H1 (cell line): ENCODE data around the gene NPPA. TPM values are rescaled to one million over a fixed set of nuclear protein-coding genes. Genes with fewer than 3 reads are reported as not detected.

ENCODE experiments used
- CHD1 ChIP-seq: IDR thresholded peaks from 2 replicates; pipeline ENCODE4 v1.6.1; 2012; ENCODE audit warnings: low read depth, low read length, improper control_type of control experiment
- FOSL1 ChIP-seq: IDR thresholded peaks from 2 replicates; pipeline ENCODE4 v1.6.1; 2011; ENCODE audit warnings: mild to moderate bottlenecking, low read depth, low read length, moderate library complexity; ENCODE audit not compliant: insufficient read depth
- NRF1 ChIP-seq: IDR thresholded peaks from 2 replicates; pipeline ENCODE4 v1.6.1; 2011; ENCODE audit warnings: mild to moderate bottlenecking, low read depth, low read length, improper control_type of control experiment
- SRF ChIP-seq: IDR thresholded peaks from 2 replicates; pipeline ENCODE4 v1.6.1; 2011; ENCODE audit warnings: mild to moderate bottlenecking, low read depth, low read length, moderate library complexity
- polyA plus RNA-seq, 7 experiments: library from polyadenylated mRNA; depleted of rRNA in 3 of 7; stranded (reverse) in 5 of 7; unstranded in 2 of 7; fragments of >200 nt in 5 of 7; fragments of 200-250 nt in 2 of 7; gene quantifications; 1 replicate in 5 of 7; 2 replicates in 1 of 7; 4 replicates in 1 of 7; pipeline versions ENCODE4 v1.2.1 to v1.2.3, GENCODE V29; 2011 to 2013; ENCODE audit warnings: missing spikeins in 2 of 7, mixed read lengths in 2 of 7
- total RNA-seq: library from RNA; stranded (reverse); fragmentation: NEBNext Ultra II Directional; extraction: Animal tissue kit (Norgen Biotek cat#: 25700); gene quantifications from 2 replicates; pipeline ENCODE4 v1.2.1, GENCODE V29; 2021

The NPPA gene
- total and polyA plus RNA-seq, 2 of the 8 experiments (the other 6 are each of a cell fraction or from before 2014, with no cell fraction given): not detected

DNA sequence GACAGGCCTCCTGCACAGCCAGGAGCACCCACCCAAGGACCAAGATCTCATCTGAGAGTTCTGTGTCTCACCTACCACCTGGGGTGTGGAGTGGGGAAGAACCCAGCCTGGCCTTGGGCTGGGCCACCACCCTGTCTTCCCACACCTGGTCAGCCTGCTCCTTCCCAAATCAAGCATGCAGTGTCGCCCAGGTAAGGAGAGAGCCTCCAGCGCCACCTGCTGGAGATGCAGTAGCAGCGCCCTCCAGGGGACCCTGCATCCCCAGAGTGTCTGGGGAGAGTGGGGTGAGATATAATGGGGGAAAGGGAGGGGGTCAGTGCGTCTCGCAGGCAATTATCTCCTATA lies 46.3 kb upstream of the NPPA start (continued):
- TF ChIP-seq SRF (no peak), FOSL1 (no peak), NRF1 (no peak), CHD1 (no peak)
